GM21576 (cell line): ENCODE results near the gene RANBP17.
"Not testable (repeated sequence)": the region's sequence is repeated elsewhere in the genome, so short reads cannot be mapped to it uniquely, and the experiment has no call there.

Source experiments
- ATAC-seq: cut with Tn5 transposase; IDR thresholded peaks from one replicate; pipeline ENCODE4 v1.9.1; 2021; ENCODE audit warnings: mild to moderate bottlenecking, moderate library complexity; ENCODE audit not compliant: unreplicated experiment

Gene RANBP17

DNA sequence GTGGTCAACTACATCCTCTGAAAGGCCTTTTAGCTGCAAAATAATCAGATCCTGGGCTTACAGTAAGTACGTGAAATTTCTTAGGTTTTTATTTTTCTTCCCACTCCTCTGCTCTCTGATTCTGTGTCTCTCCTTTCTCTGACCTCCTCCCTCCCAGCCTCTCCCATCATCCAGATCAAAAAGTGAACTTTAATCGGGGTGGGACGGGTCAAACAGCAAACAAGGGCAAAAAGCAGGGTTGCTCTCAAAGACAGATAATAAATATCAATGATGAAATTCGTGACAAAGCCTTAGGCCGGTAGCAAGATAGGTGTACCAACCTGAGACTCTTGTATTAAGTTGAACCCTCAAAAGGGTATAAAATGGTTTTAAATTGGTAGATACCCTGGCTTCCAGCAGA lies 76.1 kb downstream of the RANBP17 start:
- no peak for ATAC-seq

DNA sequence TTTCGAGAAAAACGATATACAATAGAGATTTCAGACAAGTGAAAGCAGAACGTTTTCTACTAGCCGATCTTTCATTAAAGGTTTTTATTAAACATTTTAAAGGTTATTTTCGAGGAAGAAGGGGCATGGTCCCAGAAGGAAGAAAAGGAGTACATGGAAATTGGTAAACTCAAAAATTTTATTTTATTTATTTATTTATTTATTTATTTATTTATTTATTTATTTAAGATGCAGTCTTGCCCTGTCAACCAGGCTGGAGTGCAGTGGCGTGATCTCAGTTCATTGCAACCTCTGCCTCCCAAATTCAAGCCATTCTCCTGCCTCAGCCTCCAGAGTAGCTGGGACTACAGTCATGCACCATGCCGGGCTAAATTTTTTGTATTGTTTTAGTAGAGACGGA lies 77.4 kb downstream of the RANBP17 start:
- ATAC-seq, result no peak

DNA sequence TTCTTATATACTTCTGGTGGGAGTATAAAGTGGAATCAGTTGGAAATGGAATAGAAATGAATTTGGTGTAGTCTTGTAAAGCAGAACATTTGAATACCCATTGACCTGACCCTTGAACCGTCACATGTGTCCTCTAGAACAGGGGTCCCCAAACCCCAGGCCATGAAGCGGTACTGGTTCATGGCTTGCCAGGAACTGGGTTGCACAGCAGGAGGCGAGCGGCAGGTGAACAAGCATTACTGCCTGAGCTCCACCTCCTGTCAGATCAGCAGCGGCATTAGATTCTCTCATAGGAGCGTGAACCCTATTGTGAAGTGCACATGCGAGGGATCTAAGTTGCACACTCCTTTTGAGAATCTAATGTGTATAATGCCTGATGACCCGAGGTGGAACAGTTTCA lies 80.0 kb downstream of the RANBP17 start:
- ATAC-seq, result no peak

DNA sequence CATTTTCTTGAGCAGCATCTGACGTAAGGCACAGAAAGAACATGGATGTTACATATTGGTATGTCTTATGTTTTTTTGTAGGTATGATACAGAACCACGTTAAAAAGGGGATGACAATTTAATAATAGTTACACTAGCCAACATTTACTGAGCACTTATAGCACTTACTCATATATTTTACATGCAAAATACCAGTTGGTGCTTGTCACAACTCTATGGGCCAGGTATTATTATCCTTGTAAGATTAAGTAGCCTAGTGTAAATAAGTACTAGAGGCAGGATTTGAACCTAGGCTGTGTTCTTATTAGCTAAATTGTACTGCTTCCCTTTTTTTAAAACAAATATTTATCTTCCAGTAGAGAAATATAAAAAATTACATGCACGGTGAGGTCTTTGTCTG lies 83.5 kb downstream of the RANBP17 start:
- ATAC-seq, result no peak

DNA sequence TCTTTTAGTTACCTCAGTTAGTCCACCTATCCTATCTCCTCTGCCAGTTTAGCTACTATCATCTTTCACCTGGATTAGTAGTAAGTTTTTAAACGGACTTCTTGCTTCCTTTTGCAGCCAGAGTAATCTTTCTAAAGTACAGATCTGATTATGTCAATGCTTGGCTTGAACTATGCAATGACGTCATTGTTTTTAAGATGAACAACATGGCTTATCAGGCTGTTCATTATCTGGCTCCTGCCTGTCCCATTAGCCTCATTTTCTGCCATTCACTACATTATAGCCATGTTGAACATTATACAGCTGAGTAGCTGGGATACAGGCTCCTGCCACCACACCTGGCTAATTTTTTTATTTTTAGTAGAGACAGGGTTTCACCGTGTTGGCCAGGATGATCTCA lies 98.7 kb downstream of the RANBP17 start:
- no peak for ATAC-seq

DNA sequence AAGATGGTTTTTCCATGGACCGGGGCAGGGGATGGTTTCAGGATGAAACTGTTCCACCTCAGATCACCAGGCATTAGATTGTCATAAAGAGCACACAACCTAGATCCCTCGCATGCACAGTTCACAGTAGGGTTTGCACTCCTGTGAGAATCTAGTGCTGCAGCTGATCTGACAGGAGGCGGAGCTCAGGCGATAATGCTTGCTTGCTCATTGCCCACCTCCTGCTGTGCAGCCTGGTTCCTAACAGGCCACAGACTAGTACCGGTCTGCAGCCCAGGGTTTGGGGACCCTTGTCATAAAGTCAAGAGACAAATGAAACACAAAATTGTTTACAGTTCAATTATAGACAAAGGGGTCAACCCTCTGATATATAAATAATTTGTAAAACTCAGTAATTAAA lies 101.7 kb downstream of the RANBP17 start:
- ATAC-seq, result no peak

DNA sequence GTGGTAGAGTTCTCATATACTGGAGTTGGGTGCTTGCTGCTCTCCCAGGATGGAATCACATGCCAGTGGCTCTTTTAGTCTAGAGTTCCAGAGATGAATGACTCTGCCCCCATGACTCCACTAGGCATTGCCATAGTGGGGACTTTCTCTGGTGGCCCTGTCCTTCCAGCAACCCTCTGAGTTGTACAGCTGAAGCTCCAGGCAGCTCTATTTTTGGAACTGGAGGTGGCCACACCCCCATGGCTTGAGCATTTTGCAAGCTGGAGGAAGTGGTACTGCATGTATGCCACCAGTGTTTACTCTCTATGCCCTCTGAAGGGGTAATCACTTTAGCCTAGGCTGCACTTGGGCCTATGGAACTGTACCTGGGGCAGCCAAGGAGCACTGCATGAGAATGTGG lies 112.6 kb downstream of the RANBP17 start:
- ATAC-seq, result no peak

DNA sequence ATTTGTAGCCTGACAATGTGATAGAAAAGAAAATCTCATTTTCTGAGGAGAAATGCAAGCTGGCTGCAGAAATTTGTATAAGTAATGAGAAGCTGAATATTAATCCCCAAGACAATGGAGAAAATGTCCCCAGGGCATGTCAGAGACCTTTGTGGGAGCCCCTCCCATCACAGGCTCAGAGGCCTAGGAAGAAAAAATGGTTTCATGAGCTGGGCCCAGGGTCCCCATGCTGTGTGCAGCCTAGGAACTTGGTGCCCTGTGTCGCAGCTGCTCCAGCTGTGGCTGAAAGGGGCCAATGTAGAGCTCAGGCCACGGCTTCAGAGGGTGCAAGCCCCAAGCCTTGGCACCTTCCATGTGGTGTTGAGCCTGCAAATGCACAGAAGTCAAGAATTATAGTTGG lies 118.4 kb downstream of the RANBP17 start:
- ATAC-seq, result not testable (repeated sequence)

DNA sequence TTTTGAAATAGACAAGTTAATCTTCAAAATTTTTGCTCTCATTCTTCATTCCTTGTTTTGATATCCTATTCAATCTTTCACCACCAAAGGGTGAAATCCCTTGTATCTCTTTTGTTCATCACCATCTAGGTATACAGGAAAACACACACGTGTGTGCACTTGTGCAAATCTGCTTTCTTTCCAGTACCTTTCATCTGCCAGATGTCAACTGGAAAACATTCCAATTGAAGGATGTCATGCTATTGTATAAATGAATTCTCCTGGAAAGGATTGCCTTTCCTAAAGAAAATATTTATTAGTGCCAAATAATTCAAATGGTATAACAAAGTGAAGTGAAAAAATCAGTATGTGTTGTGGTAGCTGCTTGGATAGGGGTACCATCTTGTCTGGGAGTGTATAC lies 123.7 kb downstream of the RANBP17 start:
- ATAC-seq, result no peak

DNA sequence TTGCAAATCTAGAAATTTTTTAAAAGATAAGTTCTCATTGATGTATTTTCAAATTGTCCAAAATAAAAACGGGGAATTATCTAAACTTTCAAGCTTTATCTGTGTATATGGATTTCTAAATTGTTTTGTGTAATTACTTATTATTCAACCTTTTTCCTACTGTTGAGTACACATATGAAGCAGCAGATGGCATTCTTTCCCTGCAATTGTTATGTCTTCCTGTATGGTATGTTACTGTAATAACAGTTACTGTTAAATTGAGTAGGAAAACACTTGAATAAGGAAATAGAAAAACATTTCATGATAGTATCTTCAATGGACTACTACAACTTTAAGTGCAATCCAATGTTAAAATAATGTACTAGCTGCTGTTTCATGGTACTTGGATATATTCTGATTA lies 124.8 kb downstream of the RANBP17 start:
- no peak for ATAC-seq

DNA sequence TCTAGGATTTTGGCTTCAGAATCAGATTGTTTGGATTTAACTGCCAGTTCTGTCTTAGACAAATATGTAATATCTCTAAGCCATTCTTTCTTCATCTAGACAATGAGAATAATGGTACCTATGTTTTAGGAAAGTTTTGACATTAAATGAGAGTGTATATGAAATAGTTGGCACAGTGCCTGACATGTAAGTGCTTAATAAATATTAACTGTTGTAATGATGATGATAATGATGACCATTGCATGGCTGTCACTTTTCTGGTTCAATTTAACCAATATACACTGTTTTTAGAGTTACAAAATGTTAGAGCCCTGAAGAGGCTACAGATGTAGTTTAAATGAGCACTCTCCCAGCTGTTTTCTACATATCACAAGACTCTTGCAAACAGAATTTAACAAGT lies 131.7 kb downstream of the RANBP17 start:
- no peak for ATAC-seq

DNA sequence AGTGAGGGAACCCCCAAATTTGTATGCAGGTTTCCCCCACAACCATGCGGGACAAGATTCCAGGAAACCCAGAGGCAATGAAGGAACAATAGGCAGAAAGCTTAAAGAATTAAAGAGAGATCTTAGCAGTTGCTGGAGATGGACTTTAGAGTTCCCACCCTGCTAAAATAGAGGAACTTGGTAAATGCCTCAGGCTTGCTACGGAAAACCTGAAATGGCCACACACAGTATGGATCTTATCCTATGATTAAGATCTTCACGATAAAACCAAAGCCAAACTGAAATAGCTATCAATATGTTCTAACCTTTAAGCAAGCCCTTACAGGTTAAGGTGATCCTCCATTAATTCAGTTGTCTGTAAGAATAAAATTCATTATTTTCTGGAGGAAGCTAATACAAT lies 148.3 kb downstream of the RANBP17 start:
- ATAC-seq, result no peak

DNA sequence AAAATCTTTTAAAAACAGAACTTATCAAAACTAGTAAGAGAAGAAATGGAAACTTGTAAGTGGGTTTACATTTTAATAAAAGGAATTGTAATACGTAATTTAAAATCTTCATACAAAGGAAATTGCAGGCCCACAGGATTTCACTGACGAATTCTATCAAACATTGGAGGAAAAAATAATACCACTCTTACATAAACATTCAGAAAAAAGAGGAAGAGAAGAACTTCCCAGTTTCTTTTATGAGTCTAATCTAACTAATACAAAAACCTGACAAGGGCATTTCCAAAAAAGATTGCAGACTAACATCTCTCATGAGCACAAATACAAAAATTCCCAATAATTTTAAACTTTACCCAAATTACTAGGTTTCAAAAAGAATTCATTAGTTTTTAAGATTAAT lies 149.0 kb downstream of the RANBP17 start:
- no peak for ATAC-seq

DNA sequence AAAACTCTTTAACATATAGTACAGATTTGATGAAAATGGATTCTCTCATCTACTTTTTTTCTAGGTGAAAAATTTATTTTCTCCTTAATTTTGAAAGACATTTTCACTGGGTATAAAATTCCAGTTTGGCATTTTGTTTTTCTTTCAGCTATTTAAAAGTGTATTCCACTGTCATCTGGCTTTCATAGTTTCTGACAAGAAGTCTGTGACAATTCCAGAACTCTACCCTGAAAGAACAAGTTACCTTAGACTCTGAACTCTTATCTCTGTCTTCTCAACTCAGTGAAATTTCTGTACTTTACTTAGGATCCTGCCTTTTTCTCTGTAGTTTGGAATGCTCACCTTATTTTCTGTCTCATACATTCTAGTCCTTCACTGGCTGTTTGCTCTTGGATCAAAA lies 161.7 kb downstream of the RANBP17 start:
- no peak for ATAC-seq

DNA sequence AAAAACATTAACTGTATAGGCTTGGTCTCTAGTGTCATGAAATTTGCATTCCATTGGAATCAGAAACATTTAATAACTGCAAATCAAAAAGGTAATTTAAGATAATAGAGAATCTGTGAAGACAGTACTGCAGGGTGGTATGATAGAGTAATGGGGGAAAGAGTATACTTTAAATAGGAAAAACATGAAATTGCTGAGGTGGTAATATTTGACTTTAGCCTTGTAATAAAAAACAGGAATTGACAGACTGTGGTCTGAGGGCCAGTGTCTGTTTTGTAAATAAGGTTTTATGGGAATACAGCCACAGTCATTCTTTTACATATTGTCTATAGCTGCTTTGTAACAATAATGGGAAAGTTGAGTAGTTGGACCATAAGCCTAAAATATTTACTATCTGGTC lies 162.3 kb downstream of the RANBP17 start:
- ATAC-seq, result no peak

DNA sequence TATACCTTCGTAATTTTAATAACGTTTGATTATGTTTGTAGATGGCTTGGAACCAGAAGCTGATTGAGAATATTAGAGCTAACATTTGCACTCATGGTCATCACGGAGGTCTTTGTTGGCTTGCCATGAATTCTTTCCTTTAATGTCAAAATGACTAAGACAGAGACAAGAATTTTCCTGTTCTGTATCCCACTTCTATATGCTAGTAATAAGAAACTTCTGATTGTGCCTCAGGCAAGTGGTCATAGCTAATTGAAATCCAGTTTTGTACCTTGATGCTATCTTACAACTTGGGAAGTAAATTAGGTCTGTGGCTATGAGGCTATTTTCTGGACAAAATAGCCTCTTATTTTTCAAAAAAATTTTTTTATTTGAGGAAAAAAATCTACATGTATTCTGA lies 167.6 kb downstream of the RANBP17 start:
- no peak for ATAC-seq

DNA sequence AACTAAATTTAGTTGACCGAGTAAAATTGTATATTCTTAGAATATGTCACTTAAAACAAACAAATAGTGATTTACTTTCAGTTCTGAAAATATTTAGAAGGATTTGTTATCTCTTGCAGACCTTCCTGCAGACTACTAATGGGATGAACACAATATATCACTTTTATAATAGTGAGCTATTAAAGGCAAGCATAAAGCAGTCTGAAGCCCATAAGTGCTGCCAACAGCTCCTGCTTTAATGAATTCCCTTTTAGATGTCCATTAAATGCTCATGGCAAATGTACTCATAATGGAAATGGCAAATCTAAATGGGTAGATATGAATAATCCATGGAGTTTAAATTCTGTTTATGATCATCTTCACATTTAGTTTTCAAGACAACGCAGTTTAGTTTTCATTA lies 170.2 kb downstream of the RANBP17 start:
- no peak for ATAC-seq

DNA sequence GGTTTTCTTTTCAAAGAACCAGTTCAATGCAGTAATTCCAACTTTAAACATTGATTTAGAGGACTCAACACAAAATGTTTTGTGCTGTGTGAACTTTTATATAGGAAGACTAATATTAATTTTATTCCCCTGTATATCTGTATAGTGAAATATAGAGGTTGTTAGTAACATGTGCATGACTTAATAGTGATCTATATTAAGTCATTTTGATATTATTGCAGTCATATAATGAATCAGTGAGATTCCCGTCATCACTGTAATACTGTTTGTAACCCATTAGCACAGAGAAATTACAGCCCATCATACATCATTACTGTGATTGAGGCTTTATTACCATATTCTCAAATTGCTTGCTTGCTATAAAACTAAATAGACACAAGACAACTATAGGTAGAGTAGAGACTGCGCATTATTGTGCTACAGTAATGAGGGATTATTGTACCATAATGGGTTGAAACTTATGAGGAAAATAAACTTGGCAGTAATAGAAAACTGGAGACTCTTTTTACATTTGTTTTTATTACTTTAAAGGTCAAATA lies 170.7 kb downstream of the RANBP17 start:
- no peak for ATAC-seq

DNA sequence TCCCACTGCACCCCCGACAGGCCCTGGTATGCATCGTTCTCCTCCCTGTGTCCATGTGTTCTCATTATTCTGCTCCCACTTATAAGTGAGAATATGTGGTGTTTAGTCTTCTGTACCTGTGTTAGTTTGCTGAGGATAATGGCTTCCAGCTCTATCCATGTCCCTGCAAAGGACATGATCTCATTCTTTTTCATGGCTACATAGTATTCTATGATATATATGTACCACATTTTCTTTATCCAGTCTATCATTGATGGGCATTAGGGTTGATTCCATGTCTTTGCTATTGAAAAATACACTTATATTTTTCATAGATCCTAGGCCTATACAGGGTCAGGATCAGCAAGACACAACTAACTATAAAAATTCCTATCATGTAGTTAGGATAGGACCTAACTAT lies 180.1 kb downstream of the RANBP17 start:
- ATAC-seq, result not testable (repeated sequence)

DNA sequence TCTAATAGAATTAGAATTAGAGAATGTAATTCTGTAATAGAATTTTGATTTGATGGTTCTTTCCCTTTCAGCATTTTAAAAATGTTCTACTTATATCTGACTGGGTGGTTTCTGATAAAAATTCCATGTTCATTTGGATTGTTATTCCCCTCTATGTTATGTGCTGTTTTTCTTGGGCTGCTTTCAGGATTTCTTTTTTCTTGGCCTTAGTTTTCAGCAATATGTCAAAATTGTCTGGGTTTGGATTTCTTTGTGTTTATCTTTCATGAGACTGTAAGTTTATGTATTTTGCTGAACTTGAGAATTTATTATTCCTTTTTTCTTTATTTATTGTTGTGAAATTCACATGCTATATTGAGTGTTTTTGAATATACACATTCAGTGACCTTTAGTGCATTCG lies 189.1 kb downstream of the RANBP17 start:
- no peak for ATAC-seq

DNA sequence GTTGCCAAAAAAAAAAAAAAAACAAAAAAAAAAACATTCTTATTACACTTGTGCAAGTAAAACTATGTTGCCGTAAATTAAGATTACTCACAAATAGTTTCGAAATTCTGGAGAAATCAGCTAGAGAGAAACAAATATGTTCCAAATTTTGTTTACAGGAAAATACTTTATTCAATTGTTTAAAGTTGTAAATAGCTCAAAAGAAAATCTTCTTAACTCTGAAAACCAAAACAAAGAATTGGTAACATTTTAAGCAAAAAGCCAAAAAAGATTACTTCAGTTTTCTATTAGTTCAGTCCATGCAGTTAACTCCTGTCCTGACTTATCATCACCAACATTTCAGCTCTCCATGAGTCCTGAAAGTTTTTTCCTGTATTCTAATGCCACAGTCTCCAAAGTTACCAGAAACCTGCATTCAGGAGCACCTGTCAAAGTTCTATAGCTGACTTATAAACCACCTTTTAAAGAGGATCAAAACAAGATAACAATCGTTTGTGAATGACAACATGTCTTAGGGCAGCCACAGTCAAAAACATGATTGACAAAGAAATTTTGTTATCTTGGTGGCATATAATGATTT lies 194.1 kb downstream of the RANBP17 start:
- ATAC-seq, result no peak

DNA sequence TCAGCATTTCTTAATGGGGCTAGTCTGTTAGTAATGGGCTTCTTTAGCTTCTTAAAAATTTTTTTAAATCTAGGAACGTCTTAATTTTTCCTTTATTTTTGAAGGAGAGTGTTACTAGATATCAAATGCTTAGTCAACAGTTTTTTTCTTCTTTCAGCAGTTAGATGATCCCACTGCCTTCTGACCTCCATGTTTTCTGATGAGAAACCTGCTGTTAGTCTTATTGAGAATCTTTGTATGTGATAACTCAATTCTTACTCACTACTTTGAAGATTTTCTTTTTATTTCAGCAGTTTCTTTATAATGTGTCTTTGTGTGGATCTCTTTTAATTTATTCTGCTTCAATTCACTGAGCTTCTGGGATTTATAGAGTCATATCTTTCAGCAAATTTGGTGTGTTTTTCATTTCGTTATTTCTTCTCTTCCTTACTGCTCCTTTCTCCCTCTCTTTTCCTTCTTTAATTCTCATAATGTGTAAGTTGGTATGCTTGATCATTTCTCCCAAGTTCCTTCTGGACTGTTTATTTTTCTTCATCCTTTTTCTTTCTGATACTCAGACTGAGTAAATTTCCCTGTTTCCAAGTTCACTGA lies 205.8 kb downstream of the RANBP17 start:
- no peak for ATAC-seq

DNA sequence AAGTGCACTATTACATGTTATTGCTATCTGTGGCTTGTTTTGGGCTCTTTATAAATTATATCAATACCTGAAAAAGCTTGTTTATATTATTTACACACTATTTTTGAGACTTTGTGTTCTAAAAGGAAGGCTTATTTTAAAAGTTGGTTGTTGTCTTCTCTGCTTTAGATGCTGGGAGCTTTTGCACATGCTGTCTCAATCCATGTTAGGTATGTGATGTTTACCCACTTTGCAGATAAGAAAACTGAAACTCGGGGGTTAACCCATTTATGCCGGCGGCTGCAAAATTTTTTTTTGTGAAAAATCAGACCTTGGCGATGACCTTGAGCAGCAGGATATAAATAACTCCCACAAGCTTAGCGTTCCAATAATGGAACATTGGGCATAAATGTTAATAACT lies 212.9 kb downstream of the RANBP17 start:
- no peak for ATAC-seq
